Astrocyte (in vitro differentiated cells and primary cell): ENCODE measurements around the gene GPR68. TPM values are rescaled to one million over a fixed set of nuclear protein-coding genes. Genes with fewer than 3 reads are reported as not detected.

Source experiments
- DNase-seq: peaks from one replicate; pipeline ENCODE4 v3.0.0-alpha.2; 2010; ENCODE audit warnings: low read depth
- FAIRE-seq: peaks from 2 replicates; lab custom pipeline; 2011; peaks lifted over from hg19 to GRCh38; lab: Jason Lieb, UNC
- H2AFZ ChIP-seq: 2 replicates; pipeline ENCODE4 v1.6.0; 2012; ENCODE audit warnings: low read depth, low read length, inconsistent platforms
- H3K27ac ChIP-seq: 2 replicates; pipeline ENCODE4 v1.5.1; 2011; ENCODE audit warnings: low read depth, low read length, inconsistent platforms
- H3K27me3 ChIP-seq: 2 replicates; pipeline ENCODE4 v1.6.0; 2011; ENCODE audit warnings: low read length, inconsistent platforms; ENCODE audit not compliant: insufficient read depth
- H3K36me3 ChIP-seq: 2 replicates; pipeline ENCODE4 v1.5.1; 2011; ENCODE audit warnings: low read length, inconsistent platforms; ENCODE audit not compliant: insufficient read depth
- H3K4me1 ChIP-seq: 2 replicates; pipeline ENCODE4 v1.5.1; 2011; ENCODE audit warnings: low read length, inconsistent platforms; ENCODE audit not compliant: insufficient read depth
- H3K4me2 ChIP-seq: 2 replicates; pipeline ENCODE4 v1.6.0; 2012; ENCODE audit warnings: low read length, inconsistent platforms
- H3K4me3 ChIP-seq: 2 replicates; pipeline ENCODE4 v1.5.1; 2011; ENCODE audit warnings: low read depth, mild to moderate bottlenecking, low read length, inconsistent platforms; ENCODE audit not compliant: insufficient read depth
- H3K79me2 ChIP-seq: 2 replicates; pipeline ENCODE4 v1.6.0; 2012; ENCODE audit warnings: mild to moderate bottlenecking, low read length, inconsistent platforms; ENCODE audit not compliant: insufficient read depth
- H3K9ac ChIP-seq: 2 replicates; pipeline ENCODE4 v1.6.0; 2012; ENCODE audit warnings: mild to moderate bottlenecking, low read length, inconsistent platforms
- H3K9me3 ChIP-seq: 2 replicates; pipeline ENCODE4 v1.5.1; 2012; ENCODE audit warnings: low read depth, mild to moderate bottlenecking, low read length, inconsistent platforms; ENCODE audit not compliant: insufficient read depth
- H4K20me1 ChIP-seq: 2 replicates; pipeline ENCODE4 v1.6.0; 2012; ENCODE audit warnings: low read length, inconsistent platforms; ENCODE audit not compliant: insufficient read depth
- H3K27ac Mint-ChIP-seq: one replicate; pipeline ENCODE4 v1.8.0; 2021; ENCODE audit warnings: mild to moderate bottlenecking, mixed read lengths; ENCODE audit not compliant: unreplicated experiment
- H3K27me3 Mint-ChIP-seq: one replicate; pipeline ENCODE4 v1.8.0; 2021; ENCODE audit warnings: low read depth, mixed read lengths; ENCODE audit not compliant: unreplicated experiment
- H3K36me3 Mint-ChIP-seq: one replicate; pipeline ENCODE4 v1.8.0; 2021; ENCODE audit warnings: low read depth, mixed read lengths; ENCODE audit not compliant: unreplicated experiment
- H3K4me1 Mint-ChIP-seq: one replicate; pipeline ENCODE4 v1.8.0; 2021; ENCODE audit warnings: low read depth, mixed read lengths; ENCODE audit not compliant: unreplicated experiment
- H3K4me3 Mint-ChIP-seq: one replicate; pipeline ENCODE4 v1.8.0; 2021; ENCODE audit warnings: mild to moderate bottlenecking, moderate library complexity, mixed read lengths; ENCODE audit not compliant: unreplicated experiment
- H3K9me3 Mint-ChIP-seq: one replicate; pipeline ENCODE4 v1.8.0; 2021; ENCODE audit warnings: mild to moderate bottlenecking, mixed read lengths; ENCODE audit not compliant: unreplicated experiment
- CTCF ChIP-seq: IDR thresholded peaks from 2 replicates; pipeline ENCODE4 v1.5.1; 2011; ENCODE audit warnings: low read depth, mild to moderate bottlenecking, inconsistent platforms, low read length, moderate library complexity; ENCODE audit not compliant: insufficient read depth
- EZH2 ChIP-seq: IDR thresholded peaks from 2 replicates; pipeline ENCODE4 v1.6.1; 2012; ENCODE audit warnings: mild to moderate bottlenecking, low read length, inconsistent platforms; ENCODE audit not compliant: insufficient read depth
- total RNA-seq: library from RNA; stranded (reverse); gene quantifications from 2 replicates; pipeline ENCODE4 v1.2.1, GENCODE V29; 2021

Gene GPR68
- total RNA-seq, 1 donor from 2014 or later: 0.50 TPM

GRCh38 chr14:91197631-91198030 is 46.9 kb downstream of the GPR68 start:
- Histone ChIP-seq H3K36me3 (no peaks in the 10 kb centered on the region), H3K27ac (no peak overlapping the region), H3K27me3 (no peaks in the 10 kb centered on the region), H4K20me1 (no peaks in the 10 kb centered on the region), H3K4me1 (no peaks in the 10 kb centered on the region), H3K9me3 (no peaks in the 10 kb centered on the region), H3K79me2 (no peaks in the 10 kb centered on the region), H3K4me3 (no peak overlapping the region), H3K4me2 (no peak overlapping the region), H2AFZ (no peak overlapping the region), H3K9ac (no peak overlapping the region)
- FAIRE-seq (no peak), DNase-seq (no peak)
- TF ChIP-seq EZH2: no peak
- TF ChIP-seq CTCF: no peak
- H3K27me3 Mint-ChIP-seq: no peaks in the 10 kb centered on the region
- no peak overlapping the region for H3K4me3 Mint-ChIP-seq
- H3K36me3 Mint-ChIP-seq: peaks cover 29% of the 10 kb centered on the region
- H3K9me3 Mint-ChIP-seq: no peaks in the 10 kb centered on the region
- H3K4me1 Mint-ChIP-seq: peaks cover 9% of the 10 kb centered on the region
- H3K27ac Mint-ChIP-seq: no peak overlapping the region

- DNase-seq (no peak), FAIRE-seq (no peak)
- Histone ChIP-seq H3K27ac (no peak overlapping the region), H3K36me3 (no peaks in the 10 kb centered on the region), H3K4me3 (no peak overlapping the region), H2AFZ (no peak overlapping the region), H3K9ac (no peak overlapping the region), H3K4me1 (no peaks in the 10 kb centered on the region), H3K4me2 (no peak overlapping the region), H3K79me2 (no peaks in the 10 kb centered on the region), H4K20me1 (no peaks in the 10 kb centered on the region), H3K27me3 (no peaks in the 10 kb centered on the region), H3K9me3 (no peaks in the 10 kb centered on the region)
- H3K27me3 Mint-ChIP-seq: no peaks in the 10 kb centered on the region
- no peak overlapping the region for H3K4me3 Mint-ChIP-seq
- no peaks in the 10 kb centered on the region for H3K9me3 Mint-ChIP-seq
- peaks cover 33% of the 10 kb centered on the region for H3K36me3 Mint-ChIP-seq
- H3K27ac Mint-ChIP-seq: no peak overlapping the region
- TF ChIP-seq EZH2 (no peak), CTCF (no peak)
- peaks cover 6% of the 10 kb centered on the region for H3K4me1 Mint-ChIP-seq
These were observed 48.6 kb downstream of the GPR68 start for GRCh38 chr14:91195881-91196280.

- no peak overlapping the region for H3K27ac ChIP-seq
- Mint-ChIP-seq H3K27me3 (peaks cover 4% of the 10 kb centered on the region), H3K27ac (no peak overlapping the region), H3K36me3 (peaks cover 35% of the 10 kb centered on the region), H3K4me3 (no peak overlapping the region), H3K4me1 (peaks cover 6% of the 10 kb centered on the region), H3K9me3 (no peaks in the 10 kb centered on the region)
- H3K9ac ChIP-seq: no peak overlapping the region
- H3K4me2 ChIP-seq: no peak overlapping the region
- H3K27me3 ChIP-seq: no peaks in the 10 kb centered on the region
- H3K36me3 ChIP-seq: no peaks in the 10 kb centered on the region
- H2AFZ ChIP-seq: peak overlapping the region; percentile 34
- no peaks in the 10 kb centered on the region for H3K79me2 ChIP-seq
- no peaks in the 10 kb centered on the region for H3K9me3 ChIP-seq
- H4K20me1 ChIP-seq: no peaks in the 10 kb centered on the region
- FAIRE-seq (no peak), DNase-seq (no peak)
- TF ChIP-seq EZH2 (no peak), CTCF (no peak)
- no peaks in the 10 kb centered on the region for H3K4me1 ChIP-seq
- H3K4me3 ChIP-seq: no peak overlapping the region
These were observed 51.4 kb downstream of the GPR68 start for GRCh38 chr14:91193069-91193468.
